Ecto neural progenitor cell (in vitro differentiated cells): ENCODE data around the gene SHISA7.
A peak's percentile ranks its signal among the peaks of the same experiment; 100 is the strongest.
"Not testable (repeated sequence)": the region's sequence is repeated elsewhere in the genome, so short reads cannot be mapped to it uniquely, and the experiment has no call there.

ENCODE experiments used
- DNase-seq: peaks from one replicate; pipeline ENCODE4 v3.0.0-alpha.2; 2018; ENCODE audit warnings: low spot score

The SHISA7 gene

DNA sequence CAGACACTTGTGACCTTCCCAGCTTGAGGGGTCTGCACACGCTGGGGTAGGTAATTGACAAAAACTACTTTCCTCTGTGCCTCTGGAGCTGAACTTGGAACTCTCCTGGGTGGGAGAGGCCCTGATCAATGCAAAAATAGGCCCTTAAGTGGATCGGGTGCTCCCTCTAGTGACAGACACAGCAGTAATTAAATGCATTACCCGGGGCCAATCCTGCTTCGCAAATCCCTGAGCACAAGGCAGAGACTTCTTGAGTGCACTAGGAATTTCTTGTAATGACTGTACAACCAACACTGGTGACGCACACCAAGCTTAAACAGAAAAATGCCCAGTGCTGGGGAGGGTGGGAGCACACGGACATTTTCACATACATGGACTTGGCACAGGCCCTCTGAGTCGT, 24.9 kb downstream of the SHISA7 start:
- DNase-seq, result peak; percentile 75

DNA sequence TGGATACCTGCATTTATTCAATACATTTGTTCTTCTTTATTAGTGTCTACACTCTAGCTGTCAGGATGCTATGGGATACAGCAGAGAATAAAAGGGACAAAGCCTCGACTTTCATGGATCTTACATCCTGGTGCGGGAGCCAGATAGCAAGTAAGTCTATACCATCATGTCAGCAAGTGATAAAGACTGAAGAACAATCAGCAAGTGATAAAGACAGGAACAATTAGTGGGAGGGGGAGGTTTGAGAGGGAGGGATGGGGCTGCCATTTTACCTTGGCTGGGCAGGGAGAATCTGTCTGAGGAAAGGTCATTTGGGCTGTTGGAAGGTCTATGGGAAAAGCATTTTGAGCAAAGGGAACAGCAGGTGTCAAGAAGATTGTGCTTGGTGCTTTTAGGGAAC, 32.9 kb downstream of the SHISA7 start:
- DNase-seq, result no peak

DNA sequence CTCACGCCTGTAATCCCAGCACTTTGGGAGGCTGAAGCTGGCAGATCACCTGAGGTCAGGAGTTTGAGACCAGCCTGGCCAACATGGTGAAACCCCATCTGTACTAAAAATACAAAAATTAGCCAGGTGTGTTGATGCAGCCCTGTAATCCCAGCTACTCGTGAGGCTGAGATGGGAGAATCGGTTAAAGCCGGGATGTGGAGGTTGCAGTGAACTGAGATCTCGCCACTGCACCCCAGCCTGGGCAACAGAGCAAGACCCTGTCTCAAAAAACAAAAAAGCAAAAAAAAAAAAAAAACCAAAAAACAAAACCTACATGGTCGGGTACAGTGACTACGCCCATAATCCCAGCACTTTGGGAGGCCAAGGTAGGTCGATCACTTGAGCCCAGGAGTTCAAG, 33.9 kb downstream of the SHISA7 start:
- DNase-seq, result not testable (repeated sequence)

DNA sequence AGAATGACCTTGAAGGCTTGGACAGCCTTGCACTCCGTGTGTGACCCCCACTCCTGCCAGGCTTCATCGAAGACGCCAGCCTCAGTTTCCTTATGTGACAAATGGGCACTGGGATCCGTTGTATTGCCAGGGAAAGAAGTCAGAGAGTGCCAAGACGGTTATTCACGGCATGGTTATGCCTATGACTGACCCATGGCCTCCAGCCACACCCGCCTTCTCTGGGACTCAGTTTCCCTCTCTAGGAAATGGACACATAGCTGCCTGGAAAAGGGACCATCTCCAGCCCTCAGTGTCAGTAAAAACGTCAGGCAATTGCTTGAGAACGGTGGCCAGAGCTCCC, 34.6 kb downstream of the SHISA7 start:
- no peak for DNase-seq

DNA sequence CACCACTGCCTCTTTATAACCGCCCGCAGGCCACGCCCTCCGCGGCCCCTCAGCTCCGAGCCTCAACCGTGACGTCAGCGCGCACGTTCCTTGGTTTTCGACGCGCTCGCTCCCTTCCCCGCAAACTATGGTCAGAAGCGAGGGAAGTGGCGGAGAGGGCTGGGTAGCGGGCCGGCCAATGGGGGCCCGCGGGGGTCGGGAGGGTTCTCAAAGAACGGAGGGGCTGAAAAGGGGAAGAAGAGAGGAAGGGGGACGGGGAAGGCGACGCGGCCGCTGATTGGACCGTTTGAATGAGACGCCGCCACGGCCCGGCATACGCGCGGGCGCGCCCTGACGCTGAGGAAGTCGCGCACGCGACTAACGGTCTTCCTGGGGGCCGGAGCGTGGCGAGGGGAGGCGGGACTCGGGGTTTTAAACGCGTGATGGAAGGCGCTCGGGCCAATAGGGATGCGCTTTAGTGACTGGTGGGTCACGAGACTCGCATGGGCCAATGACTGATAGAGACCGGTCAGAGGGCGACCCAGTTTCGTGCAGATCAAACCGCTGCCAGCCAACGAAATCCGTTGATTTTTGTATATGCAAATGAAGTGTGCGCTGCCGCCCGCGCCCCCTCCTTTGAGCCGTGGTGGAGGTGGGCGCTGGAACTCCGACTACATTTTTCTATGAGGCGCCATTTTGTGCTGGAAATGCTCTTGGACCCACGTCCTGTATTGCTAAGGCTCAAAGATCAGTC, 35.1 kb downstream of the SHISA7 start:
- DNase-seq, result peak; percentile 98

DNA sequence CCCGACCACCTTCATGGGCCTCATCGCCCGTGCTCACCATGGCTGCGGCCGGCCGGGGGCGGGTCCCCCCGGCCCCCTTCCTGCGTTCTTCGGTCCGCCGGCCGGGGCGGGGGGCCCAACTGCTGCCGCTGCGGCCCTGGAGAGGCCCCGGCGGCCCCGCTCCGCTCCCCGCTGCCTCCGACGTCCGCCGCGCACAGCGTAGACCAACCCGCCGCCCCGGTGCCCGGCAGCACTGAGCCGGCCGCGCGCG, 35.6 kb downstream of the SHISA7 start, which contains the start of gene UBE2S:
UBE2S (minus strand) TSS at position 239 of the 250 bp plus-strand sequence; CDS start at position 40, 199 bp downstream.
- DNase-seq, result not testable (repeated sequence)

DNA sequence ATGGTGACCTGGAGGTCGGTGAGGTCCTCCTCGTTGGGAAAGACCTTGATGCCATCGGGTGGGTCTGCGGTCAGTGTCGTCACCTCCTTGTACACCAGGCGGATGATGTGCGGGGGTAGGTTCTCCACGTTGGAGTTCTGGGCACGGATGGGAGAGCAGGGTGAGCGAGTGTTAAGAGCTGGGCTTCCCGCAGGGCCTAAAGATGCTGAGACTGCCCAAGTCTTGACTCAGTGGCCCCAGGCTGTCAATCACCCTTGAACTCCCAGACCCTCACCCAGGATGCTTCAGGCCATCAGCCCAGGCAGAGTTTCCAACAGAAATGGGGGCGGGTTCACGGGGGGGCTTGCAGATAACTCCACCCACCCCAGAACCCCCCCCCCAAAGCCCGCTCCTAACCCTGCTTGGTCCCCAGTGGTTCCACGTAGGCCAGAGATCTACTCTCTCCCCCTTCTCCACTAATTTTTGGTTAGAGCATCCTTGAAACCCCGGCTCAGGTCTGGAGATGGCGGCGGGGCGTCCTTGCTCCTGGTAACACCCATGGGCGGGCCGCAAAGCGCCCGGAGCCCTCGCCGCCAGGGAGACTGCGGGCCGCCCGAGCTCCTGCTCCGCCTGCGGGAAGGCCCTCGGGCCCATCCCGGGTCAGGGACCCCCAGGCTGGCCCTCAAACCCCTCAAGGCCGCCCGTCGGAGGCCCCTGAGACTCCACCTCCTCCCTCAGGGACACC, 36.1 kb downstream of the SHISA7 start:
- DNase-seq, result peak; percentile 61

DNA sequence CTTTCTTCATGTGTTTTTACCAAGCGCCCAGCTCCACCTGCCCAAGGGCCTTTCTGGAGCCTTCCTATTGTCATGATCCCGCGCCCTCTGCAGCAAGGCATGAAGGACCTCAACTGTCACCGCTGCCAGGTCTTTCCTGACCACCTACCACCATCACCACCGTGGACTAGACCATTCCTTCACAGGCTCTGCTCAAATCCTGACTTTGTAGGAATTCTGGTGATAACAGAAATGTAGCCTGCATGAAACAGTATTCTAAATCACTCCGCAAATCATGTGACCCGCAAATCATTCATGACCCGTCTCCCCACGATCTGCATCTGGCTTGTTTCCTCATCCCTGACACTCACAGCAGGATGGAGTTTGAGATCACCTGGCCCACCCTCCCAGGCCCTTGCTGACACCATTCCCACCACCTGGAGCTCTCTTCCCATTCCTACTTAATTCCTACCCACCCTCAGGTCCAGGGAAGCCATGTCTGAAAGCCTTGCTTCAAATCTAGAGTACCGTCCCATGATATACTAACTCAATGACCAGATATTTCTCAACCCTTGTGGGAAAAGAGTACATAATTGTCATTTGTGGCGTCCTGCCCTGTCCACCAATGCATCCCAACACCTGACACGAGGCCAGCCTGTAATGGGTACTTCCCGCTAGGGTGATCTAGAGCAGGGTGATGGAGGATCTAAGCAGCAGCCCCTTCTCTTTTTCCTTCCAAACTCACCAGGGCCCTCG, 36.8 kb downstream of the SHISA7 start:
- no peak for DNase-seq

DNA sequence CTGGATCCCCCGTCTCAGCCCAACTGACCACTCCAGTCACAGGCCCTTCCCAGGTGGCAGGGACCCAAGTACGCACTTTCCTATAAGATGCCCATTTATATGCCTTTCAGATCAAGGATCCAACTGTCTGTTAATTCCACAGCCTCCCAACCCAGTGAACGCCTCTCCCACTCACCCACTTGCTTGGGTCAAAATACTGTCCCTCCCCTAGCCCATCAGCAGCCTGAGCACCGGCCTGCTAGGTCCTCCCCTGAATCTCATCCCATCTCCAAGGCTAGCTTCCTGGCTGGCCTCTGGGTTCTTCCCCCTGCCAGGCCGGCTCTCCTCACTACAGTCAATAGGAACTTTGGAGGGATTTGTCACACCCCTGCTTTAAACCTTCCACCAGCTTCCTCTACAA, 37.5 kb downstream of the SHISA7 start:
- DNase-seq, result no peak

DNA sequence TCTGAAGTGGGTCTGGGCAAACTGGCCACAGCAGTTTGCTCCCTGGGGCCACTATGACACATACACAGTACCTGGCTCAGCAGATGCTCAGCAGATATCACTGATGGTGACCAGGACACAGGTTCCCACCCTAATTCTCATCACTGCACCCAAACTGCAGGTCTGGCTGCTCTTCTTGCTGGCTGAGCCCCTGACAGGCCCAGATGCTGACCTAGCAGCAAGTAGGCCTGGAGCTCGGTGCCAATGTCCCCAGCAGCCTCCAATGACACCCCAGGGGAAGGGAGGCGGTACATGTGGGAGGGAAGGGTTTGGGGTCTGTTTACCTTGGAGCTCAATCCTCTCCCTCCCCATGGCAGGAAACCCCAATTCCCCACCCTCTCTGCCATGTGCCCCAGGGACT, 40.6 kb downstream of the SHISA7 start:
- DNase-seq, result no peak

DNA sequence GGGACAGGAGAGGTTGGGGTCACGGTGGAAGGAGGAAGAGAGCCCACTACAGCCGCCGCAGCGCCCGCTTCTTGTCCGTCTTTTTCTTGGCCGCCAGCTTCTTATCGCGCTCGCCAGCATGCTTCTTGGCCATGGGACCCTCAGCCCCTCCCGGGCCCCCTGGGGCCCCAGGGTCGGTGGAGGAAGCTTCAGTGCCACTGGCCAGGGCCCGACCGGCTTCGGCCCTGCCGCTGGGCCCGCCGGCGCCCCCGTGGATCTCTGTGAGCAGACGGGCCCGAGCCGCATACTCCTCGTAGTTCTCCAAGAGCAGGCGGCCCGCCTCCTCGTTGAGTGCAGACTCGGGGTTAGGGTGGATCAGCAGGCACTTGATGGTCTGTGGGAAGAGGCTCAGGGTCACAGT, 41.7 kb downstream of the SHISA7 start:
- not testable (repeated sequence) for DNase-seq

DNA sequence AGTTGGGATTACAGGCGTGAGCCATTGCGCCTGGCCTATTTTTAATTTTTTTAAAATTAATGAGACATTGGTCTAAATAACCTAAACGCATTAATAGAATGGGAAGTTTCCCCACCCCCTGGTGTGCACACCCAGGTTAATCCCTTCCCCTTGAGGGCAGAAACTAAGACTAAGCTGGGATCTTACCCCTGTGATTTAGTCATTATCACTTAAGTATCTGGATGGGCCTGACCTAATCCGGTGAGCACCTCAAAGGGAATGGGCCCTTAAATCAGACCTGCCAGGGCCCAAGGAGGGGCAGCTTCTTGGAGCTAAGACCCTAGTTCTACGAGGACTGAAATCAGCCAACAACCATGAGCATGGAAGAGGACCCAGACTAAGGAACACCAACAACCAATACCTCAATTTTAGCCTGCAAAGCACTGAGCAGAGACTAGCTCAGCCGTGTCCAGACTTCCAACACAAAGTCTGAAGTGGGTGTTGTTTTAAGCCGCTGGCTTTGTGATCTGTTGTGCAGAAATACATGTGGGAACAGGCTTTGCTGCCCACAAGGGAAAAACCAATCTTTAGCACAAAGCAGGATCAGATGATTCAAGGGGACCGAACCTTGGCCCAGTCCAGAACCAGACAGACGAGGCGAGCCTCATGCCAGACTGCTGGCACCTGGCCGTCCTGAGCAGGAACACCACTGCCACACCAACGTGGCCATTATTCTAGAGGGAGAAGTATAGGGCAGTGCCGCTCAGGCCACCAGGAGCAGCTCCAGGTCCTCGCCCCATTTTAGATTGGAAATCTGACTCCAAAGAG, 42.6 kb downstream of the SHISA7 start:
- no peak for DNase-seq

DNA sequence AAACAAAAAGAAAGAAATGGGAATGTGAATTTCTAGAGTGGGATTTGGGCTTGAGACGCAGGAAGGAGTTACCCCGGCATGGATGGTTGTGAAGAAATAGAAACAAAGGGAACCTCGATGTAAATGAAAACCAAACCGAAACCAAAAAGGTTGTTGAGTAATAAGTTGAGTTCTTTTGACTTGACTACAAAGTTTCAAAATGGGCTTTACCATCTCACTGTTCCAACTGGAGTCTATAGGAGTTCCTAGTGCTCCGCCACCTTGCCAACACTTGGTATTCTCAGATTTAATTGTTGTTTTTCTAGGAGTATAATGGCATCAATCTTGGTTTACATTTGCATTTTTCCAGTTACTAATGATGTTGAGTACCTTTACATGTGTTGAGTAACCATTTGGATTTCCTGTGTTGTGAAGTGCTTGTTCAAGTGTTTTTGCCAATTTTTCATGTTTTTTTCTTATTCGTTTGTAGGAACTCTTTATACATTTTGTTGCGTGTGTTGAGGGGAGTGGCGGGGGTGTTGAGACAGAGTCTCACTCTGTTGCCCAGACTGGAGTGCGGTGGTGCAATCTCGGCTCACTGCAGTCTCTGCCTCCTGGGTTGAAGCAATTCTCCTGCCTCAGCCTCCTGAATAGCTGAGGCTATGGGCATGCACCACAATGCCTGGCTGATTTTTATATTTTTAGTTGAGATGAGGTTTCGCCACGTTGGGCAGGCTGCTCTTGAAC, 44.7 kb downstream of the SHISA7 start:
- DNase-seq, result no peak

DNA sequence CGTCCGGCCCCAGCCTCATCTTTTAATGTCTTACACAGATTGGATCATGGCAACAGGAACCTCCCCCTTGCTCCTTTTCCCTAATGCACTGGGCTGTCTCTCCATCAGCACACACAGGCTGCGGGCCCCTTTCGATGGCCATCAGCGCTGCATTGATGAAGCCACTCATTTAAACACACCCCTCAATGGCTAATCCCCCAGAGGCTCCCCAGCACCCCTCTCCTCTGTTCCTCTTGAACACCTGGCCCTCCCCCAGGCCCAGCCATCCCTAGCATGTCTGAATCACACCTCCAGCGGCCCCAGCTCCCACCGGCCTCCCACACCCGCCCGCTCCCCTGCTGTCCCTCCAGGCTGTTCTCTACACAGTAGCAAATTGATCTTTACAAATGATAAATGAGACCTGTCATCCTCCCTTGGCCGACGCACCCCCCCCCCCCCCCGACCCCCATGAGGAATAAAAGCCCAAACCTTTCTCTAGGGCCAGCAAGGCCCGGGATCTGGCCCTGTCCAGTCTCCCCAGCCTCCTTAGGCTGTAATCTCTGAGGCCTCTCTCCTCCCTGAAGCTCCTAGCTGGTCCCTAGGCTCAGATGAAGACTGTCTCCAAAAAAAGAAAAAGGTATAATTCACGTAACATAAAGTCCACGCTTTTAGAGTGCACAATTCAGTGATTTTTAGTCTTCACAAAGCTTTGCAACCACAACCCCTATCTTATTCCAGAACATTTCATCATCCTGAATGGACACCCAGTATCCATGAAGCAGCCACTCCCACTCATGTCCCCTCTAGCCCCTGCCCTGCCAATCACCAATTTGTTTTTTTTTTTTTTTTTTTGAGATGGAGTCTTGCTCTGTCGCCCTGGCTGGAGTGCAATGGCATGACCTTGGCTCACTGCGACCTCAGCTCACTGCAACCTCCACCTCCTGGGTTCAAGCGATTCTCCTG, 50.0 kb downstream of the SHISA7 start:
- DNase-seq, result no peak

DNA sequence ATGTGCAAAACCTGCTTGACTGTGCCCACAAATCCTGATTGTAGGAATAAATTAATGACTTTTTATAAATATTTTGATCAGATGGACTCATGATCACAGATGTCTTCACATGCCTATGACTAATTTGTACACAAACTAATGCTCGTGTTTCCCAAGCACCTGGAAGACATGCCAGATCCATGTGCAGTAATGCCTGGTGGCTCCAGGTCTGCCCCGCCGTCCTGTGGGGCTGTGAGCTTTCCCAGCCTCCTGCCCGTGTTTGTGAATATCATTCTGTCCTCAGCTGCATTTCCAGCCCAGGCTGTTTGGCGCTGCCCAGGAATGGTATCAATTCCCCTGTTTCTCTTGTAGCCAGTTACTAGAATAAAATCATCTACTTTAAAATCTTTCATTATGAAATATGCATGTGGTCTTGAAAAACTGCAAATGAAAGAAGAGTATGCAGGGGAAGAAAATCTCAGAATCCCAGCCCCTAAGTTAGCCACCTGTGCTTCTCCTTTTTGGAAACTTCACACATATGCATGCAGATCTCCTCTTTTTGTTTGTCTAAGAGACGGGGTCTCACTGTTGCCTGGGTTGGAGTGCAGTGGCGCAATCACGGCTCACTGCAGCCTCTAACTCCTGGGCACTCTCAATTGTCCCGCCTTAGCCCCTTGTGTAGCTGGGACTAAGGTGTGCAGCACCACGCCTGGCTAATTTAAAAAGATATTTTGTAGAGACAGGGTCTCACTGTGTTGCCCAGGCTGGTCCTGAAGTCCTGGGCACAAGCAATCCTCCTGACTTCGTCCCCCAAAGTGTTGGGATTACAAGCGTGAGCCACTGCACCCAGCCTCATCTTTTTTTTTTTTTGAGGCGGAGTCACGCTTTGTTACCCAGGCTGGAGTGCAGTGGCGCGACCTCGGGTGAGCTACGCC, 51.1 kb downstream of the SHISA7 start:
- DNase-seq, result no peak

DNA sequence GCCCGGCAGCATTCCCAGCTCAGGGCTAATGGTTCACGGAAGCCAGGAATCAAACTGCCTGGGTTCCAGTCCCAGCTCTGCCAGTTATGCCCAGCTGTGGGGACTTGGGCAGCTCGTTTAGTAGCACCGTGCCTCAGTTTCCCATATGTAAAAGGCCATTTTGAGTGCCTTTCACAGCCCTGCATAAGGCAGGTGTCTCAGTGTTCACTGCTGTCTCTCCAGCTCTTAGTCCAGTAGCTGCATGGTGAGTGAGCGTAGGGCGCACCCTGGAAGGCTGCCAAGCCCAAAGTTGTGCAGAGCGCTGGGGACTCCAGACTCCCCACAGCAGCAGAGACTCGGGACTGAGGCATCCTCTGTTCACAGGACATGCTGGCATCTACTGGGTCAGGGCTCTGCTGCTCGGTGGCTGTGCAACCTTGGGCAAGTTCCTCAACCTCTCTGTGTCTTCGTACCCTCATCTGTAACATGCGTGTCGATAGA, 51.9 kb downstream of the SHISA7 start:
- DNase-seq, result no peak

DNA sequence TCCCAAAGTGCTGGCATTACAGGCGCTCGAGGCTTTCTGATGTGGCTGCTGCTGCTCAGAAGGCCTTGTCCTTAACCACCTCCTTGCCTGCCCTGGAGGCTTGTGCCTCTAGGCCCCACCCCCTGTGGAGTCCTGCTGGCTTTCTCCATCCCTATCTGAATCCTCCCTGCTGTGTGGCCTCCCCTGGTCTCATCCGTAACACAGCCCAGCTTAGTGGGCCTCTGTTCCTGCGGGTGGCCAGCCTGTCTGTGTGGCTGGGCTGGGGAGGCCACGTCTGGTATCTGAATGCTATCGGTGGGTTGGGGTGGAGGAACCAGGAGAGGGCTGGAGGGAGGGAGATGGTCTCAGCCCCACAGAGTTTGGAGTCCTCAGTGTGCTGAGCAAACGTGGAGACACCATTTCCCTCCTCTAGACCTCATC, 52.6 kb downstream of the SHISA7 start:
- DNase-seq, result no peak

DNA sequence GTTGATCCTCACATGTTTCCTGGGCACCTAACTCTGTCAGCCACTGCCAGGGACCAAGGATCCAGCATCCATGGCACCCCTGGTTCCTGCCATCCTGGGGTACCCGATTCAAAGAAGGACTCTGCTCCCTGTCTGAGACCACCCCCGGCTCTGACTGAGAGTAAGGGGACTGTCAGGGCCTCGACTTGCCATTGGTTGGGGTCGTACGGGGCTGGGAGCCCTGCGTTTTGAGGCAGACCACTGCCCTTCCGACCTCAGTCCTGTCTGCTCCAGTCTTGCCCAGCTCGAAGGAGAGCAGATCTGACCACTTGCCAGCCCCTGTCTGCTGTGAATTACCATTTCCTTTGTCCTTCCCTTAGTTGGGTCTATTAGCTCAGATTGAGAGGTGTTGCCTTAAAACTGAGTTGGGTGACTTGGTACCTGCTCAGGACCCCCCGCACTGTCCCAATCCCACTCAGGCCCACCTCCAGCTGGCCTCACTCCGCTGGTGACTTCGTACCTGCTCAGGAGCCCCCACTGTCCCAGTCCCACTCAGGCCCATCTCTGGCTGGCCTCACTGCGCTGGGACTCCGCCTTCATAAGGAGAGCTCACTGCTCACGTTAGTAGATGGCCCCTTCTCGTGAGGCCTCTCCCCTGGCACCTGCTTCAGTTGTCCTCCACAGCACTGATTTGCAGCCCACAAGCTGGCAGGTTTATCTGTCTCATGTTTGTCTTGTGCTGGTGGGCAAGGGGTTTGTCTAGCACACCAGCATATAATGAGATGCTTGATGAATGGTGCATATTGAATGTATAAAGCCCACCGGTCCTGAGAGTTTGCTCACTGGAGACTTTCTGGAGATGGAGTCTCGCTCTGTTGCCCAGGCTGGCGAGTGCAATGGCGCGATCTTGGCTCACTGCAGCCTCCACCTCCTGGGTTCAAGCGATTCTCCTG, 53.4 kb downstream of the SHISA7 start:
- DNase-seq, result no peak
